ENCODE results near the gene ARX. TPM values are rescaled to one million over a fixed set of nuclear protein-coding genes. Genes with fewer than 3 reads are reported as not detected.

ARX gene
- total RNA-seq, 2 donors from 2014 or later = 1.0 TPM; not detected in 1

GRCh38 chrX:24955372-24955930 lies 60.3 kb downstream of the ARX start:
- no peaks in the 10 kb centered on the region for H3K27me3 ChIP-seq
- H3K9me3 ChIP-seq = no peaks in the 10 kb centered on the region
- ATAC-seq (no peak), DNase-seq (no peak)
- WGBS, 2 donors = 100% methylated on average over 2 of the region's 2 CpGs
- intact Hi-C loops (cut with DNase I) = no loop called here
- TF ChIP-seq POLR2A (IDR thresholded peaks at IDR 0.05) (no peak), CTCF (IDR thresholded peaks at IDR 0.05) (no peak)
- no peaks in the 10 kb centered on the region for H3K36me3 ChIP-seq (replicated peaks in 1 of 2; ENCODE audit: insufficient read depth in 1 of 2, low read depth in 2 of 2)
- H3K4me3 ChIP-seq = no peak overlapping the region
- H3K4me1 ChIP-seq = no peaks in the 10 kb centered on the region
- H3K27ac ChIP-seq = no peak overlapping the region

- TF ChIP-seq POLR2A (IDR thresholded peaks at IDR 0.05) (no peak), CTCF (IDR thresholded peaks at IDR 0.05) (no peak)
- no peaks in the 10 kb centered on the region for H3K4me1 ChIP-seq
- intact Hi-C loops (cut with DNase I) = no loop called here
- H3K27ac ChIP-seq = no peak overlapping the region
- H3K36me3 ChIP-seq (replicated peaks in 1 of 2; ENCODE audit: insufficient read depth in 1 of 2, low read depth in 2 of 2) = no peaks in the 10 kb centered on the region
- no peaks in the 10 kb centered on the region for H3K27me3 ChIP-seq
- H3K9me3 ChIP-seq = no peaks in the 10 kb centered on the region
- 93 to 100% methylated on average over 2 of the region's 2 CpGs for WGBS, 2 donors
- no peak for ATAC-seq
- H3K4me3 ChIP-seq = no peak overlapping the region
- no peak for DNase-seq
These were observed 61.0 kb downstream of the ARX start for GRCh38 chrX:24954732-24955131.

Small RNAs within 50 kb of the gene (small RNA-seq; reads per million reads assigned to genes)
- not detected for gene RN7SL91P

Measured in body of pancreas (tissue), 4 donors.